ENCODE measurements around the gene CYSLTR2. TPM values are rescaled to one million over a fixed set of nuclear protein-coding genes. Genes with fewer than 3 reads are reported as not detected.
"Not testable (repeated sequence)": the region's sequence is repeated elsewhere in the genome, so short reads cannot be mapped to it uniquely, and the experiment has no call there.

Gene CYSLTR2
- polyA plus RNA-seq, 4 donors: 0.31 to 0.65 (median 0.61) TPM

DNA sequence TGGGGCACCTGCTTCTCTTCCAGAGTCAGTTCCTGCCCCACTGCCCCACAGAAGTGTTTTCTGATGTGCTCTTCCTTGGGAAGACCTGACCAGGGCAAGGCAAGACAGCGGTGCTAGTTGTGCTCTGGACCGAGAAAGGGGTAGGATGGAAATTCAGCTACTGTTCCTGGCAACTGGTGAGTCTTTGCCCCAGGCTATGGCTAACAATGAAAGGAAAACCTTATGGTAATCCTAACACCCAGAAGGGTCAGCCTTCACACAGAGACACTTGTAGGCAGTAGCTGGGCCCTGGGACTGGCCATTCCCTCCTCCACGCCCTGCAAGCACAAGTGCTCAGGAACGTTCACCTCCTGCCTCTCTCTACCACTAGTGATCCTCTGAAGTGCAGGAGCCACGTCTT, 9.6 kb upstream of the CYSLTR2 start:
- DNase-seq (ENCODE audit: low read depth in 4 of 4, low spot score in 2 of 4): no peak

DNA sequence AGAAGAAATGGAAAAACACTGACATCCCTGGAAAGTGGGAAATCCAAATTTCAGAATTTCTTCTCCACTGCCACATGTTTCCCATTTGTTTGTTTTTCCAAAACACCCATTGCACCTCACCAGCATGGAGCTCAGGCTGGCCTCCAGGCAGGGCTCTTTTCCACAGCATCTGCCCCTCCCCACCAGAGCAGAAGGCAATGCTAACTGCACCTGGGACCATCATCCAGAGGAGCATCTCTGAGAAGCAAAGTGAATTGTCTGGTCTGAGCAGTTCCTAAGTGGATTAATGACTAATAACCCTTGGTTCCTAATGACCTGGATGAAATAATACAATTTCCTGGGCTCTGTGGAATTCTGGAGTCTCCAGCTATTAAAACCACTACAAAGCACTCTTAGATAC, 8.8 kb upstream of the CYSLTR2 start:
- DNase-seq (ENCODE audit: low read depth in 4 of 4, low spot score in 2 of 4): no peak

DNA sequence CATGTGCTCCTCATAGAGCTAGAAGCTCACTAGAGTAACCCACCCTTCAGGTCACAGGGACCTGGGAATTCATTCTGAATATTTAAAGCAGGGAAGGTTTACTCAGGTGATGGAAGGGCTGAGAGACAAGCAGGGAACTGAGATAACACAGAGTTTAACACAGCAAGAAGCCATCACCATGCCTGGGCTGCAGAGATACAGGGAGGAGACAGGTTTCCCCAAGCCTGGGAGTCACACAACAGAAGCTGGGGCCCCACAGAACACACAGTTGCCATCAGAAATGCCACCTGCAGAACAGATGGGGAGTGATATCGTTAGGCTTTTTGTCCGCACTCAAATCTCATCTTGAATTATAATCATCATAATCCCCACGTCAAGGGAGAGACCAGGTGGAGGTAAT, 7.9 kb upstream of the CYSLTR2 start:
- no peak for DNase-seq (ENCODE audit: low read depth in 4 of 4, low spot score in 2 of 4)

DNA sequence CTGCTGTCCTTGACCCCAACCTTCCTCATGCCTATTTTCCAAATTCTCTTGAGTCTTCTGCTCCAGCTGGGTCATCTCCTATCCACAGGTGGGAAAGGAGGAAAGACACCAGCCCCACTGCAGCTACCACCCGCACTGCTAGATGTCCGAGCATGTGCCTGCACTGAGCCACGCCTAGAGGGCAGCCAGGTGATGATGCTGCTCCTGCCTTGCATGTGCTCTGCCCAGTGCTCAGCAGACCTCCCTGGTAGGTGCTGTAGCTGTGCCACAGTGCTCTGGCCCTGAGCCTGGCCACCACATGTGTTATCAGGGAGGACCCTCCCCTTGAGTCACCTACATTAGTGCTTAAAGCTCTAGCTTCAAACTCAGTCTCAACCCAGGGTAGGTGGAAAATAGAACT, 6.9 kb upstream of the CYSLTR2 start:
- DNase-seq (ENCODE audit: low read depth in 4 of 4, low spot score in 2 of 4): no peak

DNA sequence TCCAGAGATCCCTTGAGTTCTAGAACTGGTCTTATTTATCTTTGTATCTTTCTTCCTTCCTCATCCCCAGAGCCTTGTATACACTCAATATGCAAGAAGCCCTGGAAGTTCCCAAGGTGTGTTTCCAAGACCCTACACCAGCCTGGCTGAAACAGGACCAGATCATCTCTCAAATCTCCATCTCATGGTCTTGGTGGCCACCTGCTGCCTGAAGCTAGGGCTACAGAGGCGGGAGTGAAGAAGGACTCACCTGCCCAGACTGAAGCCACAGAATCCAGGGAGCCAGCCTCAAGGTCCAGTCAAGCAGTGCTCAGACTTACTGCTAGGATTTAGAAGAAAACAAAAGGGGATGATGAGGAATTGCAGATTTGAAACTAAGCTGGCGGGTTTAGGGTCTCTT, 6.1 kb upstream of the CYSLTR2 start:
- DNase-seq (ENCODE audit: low read depth in 4 of 4, low spot score in 2 of 4): no peak

DNA sequence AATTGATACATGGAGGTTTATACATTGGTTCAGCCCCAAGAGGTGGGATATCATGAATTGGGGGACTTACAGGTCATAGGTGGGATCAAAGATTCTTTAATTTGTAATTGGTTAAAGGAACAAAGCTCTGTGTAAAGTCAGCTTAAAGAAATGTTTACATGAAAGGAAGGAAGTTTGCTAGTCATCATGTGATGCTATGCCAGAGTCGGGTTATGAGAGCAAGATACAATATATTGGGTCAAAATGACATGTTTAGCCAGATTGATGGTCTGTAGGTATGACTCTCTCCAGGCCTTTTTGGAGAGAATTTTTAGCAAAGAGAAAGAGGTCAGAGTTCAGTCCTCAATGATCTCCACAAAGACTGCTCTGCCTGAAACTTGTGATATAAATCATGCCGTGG, 5.3 kb upstream of the CYSLTR2 start:
- no peak for DNase-seq (ENCODE audit: low read depth in 4 of 4, low spot score in 2 of 4)

DNA sequence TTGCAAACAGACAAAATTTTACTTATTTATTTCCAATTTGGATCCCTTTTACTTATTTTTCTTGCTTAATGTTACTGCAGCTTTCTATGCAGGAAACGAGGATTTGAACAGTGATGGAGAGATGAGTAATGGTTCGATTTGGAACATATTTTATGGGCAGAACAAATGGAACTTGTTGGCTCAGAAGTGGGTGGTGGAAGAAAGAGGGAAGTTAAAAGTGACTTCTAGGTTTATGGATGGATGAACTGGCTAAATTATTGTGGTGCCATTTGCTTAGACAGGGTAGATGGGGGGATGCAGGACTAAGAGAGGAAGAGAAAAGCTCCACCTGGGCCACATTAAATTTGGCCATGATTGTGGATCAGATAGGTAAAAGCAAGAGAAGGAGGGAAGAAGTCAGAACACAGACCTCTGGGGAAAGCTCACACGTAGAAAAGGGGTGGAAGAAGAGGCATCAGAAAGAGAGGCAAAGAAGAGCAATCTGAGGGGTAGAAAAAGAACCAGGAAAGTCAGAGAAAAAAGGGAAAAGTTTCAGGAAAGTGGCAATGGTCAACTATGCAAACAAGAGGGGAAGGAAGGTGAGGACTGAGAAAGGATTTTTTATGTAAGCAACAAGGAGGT, 768 bp upstream of the CYSLTR2 start:
- DNase-seq (ENCODE audit: low read depth in 4 of 4, low spot score in 2 of 4): no peak

DNA sequence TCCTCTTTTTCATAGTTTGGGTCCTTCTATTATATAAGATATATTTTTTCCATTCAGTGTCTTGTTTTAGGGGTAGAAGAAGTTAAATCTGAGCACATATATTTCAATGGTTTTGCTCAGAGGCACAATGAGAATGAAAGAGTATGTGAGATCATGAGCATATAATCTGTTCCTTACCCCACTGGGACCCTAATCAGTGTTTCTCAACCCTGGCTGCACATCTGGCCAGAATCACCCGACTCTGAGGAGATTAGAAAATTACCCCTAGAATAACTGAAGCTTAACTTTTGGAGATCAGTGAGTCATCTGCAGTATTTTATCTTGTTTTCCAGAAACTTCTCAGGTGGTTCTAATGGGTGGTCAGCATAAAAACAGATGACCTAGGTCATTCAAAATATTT, 782 bp downstream of the CYSLTR2 start:
- no peak for DNase-seq (ENCODE audit: low read depth in 4 of 4, low spot score in 2 of 4)

DNA sequence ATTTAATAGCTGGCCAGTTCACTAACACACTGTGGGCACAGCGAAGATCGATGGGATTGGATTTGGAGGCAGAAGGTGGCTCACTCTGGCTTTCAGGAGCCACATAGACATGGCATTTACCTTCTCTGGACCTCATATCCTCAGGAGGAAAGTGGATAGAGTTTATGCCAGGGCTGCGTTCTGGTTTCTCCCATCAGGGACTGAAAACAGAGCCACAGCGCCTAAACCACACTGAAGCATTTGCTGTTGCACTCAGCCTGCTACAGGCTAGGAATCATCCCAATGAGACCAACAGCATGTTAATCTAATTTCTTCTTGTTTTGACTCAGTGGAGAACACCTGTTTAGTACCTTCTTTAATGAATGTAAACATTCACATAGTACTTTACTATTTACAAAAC, 1.6 kb downstream of the CYSLTR2 start:
- no peak for DNase-seq (ENCODE audit: low read depth in 4 of 4, low spot score in 2 of 4)

DNA sequence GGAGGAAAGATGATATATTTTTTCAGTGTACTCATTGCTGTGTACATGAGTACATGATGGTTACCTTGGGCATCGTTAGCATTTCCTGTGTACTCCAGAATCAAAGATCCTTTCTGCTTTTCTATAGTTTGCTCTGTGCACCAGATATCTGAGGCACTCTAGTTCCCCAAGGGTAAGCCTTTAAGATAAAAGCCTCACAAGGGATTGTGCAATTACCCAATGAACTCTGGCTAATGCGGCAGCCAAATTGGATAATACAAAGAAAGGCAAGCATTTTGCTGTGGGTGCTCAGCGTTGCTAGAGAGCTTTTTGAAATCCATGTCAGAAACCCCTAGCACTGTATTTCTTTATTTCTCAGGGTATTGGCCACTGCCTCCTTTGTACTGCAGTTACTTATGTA, 2.9 kb downstream of the CYSLTR2 start:
- DNase-seq (ENCODE audit: low read depth in 4 of 4, low spot score in 2 of 4): no peak

DNA sequence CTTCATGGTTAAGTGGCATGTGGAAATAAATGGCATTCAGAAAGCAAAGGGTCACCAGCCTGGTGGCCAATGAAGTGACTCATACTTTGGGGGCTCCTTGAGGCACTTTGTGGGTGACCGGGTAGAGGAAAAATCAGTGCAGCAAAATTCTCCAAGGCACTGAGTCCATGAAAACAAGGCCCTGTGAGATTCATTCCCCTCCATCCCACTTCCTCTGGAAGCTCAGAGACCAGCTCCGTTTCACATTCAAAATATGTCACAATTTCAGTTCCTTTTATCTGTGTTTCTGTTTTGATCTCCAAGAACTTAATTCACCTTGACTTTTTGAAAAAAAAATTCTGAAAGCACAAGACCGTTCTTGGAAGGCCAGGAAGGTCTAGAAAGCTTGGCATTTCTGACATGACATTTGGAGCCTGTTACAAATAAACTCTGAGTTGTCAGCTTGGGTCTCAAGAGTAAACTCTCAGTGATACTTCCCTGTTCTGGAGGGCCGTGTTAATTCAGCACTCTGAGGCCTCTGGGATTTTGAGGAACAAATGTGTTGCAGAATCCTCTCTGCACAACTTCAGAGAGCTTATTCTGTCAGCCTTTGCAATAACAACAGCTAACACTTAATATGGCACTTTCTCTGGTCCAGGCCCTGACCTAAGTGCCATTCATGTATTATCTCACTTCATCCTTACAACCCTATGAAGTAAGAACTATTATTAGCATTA, 6.8 kb downstream of the CYSLTR2 start:
- no peak for DNase-seq (ENCODE audit: low read depth in 4 of 4, low spot score in 2 of 4)

DNA sequence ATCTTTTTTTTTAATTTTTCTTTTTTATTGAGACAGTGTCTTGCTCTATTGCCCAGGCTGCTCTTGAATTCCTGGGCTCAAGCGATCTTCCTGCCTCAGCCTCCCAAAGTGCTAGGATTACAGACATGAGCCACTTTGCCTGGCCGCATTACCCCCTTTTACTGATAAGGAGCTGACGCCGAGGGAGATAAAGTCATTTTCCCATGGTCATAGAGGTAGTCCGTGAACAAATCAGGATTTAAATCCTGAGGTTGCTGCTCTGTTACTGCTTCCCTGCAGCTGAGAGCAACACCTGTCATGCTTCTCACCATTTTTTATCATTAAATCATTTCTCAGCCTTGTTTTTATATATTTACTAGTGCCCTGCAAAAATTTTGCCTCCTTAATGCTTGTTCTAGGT, 7.4 kb downstream of the CYSLTR2 start:
- no peak for DNase-seq (ENCODE audit: low read depth in 4 of 4, low spot score in 2 of 4)

DNA sequence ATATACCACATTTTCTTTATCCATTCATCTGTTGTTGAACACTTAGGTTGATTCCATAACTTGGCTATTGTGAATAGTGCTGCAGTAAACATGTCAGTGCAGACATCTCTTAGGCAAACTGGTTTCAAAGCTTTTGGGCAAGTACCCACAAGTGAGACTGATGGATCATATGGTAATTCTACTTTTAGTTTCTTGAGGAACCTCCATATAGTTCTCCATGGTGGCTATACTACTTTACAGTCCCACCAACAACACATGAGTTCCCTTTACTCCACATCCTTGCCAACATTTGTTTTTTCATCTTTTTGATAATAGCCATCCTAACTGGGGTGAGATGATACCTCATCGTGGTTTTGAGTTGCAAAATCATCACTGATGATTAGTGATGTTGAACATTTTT, 8.5 kb downstream of the CYSLTR2 start:
- no peak for DNase-seq (ENCODE audit: low read depth in 4 of 4, low spot score in 2 of 4)

DNA sequence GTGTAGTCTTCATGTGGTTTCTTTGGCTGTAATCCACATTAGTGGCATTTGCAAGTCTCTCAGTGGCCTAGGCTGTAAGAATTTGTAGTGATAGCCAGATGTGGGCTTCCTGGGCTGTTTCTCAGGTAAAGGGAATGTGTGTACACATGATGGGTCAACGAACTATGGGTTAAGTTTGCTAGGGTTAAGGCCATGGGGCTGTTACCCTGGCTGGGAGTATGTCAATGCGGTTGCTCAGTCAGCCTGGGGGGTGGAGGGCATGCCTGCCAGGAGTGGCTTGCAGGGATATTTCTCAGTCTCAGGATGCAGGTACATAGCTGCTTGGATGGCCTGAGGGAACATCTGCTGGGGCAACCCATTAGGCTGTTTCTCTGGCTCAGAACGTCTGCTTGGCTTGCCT, 13.4 kb downstream of the CYSLTR2 start:
- no peak for DNase-seq (ENCODE audit: low read depth in 4 of 4, low spot score in 2 of 4)

DNA sequence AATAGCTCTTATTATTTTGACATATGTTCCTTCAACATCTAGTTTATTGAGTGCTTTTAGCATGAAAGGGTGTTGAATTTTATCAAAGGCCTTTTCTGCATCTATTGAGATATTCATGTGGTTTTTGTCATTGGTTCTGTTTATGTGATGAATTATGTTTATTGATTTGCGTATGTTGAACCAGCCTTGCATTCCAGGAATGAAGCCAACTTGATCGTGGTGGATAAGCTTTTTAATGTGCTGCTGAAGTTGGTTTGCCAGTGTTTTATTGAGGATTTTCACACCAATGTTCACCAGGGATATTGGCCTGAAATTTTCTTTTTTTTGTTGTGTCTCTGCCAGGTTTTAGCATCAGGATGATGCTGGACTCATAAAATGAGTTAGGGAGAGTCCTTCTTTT, 17.7 kb downstream of the CYSLTR2 start:
- not testable (repeated sequence) for DNase-seq (ENCODE audit: low read depth in 4 of 4, low spot score in 2 of 4)

DNA sequence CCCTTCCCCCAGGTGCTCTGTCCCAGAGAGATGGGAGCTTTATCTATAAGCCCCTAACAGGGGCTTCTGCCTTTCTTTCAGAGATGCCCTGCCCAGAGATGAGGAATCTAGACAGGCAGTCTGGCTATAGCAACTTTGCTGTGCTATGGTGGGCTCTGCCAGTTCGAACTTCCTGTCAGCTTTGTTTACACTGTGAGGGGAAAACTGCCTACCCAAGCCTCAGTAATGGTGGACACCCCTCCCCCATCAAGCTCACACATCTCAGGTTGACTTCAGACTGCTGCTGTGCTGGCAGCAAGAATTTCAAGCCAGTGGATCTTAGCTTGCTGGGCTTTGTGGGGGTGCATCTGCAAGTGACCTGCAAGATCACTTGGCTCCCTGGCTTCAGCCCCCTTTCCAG, 21.5 kb downstream of the CYSLTR2 start:
- DNase-seq (ENCODE audit: low read depth in 4 of 4, low spot score in 2 of 4): no peak

DNA sequence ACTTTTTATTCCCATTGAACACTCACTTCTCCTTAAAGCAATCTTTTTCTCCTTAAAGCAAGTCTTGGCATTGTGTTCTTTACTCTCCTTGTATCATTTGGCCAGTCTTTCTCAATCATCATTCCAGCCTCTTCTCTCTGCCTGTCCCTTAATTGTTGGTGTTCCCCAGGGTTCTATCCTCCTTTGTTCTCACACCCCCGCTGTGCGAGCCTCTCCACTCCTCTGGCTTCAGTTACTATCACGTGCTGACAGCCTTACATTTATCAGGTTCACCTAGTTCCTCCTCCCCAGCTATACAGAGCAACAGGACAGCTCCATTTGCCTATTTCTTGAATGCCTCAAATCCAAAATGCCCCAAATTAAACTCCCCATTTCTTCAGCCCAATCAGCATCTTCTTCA, 24.6 kb downstream of the CYSLTR2 start:
- DNase-seq (ENCODE audit: low read depth in 4 of 4, low spot score in 2 of 4): no peak

DNA sequence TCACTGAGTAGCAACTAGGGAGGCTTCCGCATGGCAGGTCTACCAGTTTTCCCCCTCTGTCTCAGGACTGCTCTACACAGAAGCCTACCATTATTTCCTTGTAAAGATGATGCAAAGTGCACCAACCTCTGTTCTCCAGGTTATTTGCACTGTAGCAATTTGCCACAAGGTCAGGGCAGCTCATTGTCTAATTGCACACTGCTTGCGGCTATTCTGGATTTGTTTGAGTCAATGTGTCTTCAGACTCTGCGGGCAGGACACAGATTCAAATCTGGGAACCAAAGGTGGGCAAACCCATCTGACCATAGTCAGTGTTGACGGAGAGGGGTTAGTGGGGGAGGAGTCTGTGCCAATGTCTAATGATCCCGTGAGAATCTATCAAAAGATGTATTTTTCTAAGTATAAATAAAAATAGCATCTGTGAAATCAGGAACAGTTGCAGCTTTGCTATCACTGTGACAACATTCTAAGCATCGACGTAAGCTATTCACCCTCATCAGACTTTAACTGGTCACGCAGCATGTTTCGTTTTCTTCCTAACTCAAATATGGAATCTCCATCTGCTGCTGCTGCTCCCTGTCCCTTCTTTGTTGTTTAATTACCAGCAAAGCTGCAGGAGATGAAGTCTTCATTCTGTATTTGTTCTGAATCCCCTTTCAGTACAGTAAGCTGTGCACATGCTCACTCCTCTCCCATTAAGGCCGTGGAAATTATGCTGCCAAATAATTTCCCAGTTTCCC, 26.4 kb downstream of the CYSLTR2 start:
- no peak for DNase-seq (ENCODE audit: low read depth in 4 of 4, low spot score in 2 of 4)

DNA sequence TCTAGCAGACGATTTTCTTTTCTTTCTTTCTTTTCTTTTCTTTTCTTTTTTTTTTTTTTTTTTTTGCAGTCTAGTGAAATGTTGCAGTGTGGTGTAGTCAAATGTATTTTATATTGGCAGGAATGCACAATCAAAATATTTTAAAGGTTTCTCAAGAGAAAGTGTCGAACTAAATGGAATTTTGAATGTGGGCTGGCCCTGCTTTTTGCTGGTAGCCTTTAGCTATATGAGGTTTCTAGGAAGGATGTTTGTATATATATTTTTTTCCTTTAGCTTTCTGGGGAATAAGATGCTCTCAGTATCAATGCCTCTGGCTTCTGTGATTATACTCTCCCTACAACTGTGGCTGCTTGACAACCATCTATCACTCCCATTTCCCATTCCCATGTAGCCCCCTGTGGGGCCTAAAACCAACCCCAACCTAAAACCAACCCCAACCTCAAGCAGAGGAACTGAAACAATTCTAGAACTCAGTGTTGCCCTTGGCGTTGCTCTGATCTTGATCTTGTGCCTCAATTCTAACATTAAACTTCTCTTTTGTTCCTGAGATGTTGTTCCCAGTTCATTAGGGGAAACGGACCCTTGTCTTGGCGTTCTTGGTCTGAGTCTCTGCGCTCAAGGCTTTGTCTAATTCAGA, 27.1 kb downstream of the CYSLTR2 start:
- DNase-seq (ENCODE audit: low read depth in 4 of 4, low spot score in 2 of 4): no peak

DNA sequence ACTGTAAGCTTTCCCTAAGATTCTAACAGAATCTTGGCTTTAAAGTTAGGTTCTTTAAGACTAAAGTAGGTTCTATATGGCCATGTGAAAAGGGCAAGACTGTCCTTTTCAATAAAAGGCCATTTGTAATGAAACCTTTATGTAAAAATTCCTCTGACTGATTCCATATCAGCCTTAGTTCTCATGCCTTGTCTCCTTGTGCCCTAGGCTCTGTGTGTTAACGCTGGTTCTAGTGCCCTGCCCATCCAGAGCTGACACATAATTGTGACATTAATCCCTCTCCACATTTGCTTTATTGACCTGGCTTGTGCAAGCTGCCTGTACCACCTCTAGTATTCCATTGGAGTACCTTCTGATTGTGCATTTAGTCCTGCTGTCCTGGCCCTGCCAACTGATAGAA, 28.2 kb downstream of the CYSLTR2 start:
- DNase-seq (ENCODE audit: low read depth in 4 of 4, low spot score in 2 of 4): no peak

DNA sequence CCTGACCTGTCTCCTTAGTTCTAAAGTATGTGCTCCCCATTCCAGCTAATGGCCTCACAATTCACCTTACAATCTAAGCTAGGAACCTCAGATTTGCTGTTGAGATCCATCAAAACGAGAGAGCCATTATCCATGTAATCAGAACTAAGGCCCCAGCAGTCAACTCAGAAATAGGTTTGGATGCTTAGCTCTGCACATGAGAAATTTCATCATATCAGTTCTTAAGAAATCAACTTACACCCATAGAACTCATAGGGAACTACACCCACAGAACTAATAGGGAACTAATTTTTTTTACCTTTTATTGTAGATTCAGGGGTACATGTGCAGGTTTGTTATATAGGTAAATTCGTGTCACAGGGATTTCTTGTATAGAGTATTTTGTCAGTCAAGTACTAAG, 28.7 kb downstream of the CYSLTR2 start:
- DNase-seq (ENCODE audit: low read depth in 4 of 4, low spot score in 2 of 4): no peak

All from left renal cortex interstitium (tissue), 4 donors.